Inferior parietal cortex (tissue), 1 donor: ENCODE data around the gene SPACA6.
"Not testable (repeated sequence)": the region's sequence is repeated elsewhere in the genome, so short reads cannot be mapped to it uniquely, and the experiment has no call there.

Experiments
- DNase-seq: peaks from one replicate; pipeline ENCODE4 v3.0.0-alpha.2; 2016; ENCODE audit errors: extremely low spot score

Gene SPACA6, protein sequence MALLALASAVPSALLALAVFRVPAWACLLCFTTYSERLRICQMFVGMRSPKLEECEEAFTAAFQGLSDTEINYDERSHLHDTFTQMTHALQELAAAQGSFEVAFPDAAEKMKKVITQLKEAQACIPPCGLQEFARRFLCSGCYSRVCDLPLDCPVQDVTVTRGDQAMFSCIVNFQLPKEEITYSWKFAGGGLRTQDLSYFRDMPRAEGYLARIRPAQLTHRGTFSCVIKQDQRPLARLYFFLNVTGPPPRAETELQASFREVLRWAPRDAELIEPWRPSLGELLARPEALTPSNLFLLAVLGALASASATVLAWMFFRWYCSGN

DNA sequence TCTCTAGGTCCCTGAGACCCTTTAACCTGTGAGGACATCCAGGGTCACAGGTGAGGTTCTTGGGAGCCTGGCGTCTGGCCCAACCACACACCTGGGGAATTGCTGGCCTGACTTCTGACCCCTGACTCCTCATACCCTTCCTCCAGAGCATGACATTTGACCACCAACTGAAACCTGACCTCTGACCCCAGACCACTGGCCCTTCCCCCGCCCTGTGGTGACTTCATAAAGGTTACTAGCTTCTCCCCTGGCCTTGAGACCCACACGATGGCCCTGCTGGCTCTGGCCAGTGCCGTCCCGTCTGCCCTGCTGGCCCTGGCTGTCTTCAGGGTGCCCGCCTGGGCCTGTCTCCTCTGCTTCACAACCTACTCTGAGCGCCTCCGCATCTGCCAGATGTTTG is at the start of gene SPACA6:
SPACA6 (plus strand) TSS at position 71 of the 400 bp plus-strand sequence; CDS start at position 268, 197 bp downstream.
- DNase-seq, result no peak

DNA sequence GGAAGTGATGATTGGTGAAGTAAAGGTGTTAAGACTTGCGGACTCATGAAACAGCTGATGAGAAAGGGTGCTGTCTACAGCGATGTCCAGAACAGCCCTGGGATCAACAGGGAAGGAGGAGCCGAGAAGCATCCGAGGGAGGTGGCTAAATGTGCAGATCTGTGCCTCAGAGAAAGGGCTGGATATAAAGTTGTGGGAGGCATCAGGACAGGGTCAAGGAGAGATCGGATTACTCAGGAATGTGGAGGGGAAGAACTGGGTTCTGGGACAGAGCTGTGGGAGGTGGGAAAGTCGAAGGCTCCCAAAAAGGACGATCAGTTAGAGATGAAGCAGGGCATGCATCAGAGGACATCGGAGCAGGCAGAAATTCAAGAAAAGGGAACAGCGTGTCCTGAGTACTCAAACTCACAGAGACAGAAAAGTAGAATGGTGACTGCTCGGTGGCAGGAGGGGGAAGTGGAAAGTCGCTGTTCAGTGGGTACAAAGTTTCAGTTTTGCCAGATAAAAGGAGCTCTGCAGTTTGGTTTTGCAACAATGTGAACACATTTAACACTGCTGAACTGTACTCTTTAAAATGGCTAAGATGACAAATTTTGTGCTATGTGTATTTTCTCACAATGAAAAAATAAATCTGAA is 48.4 kb upstream of the SPACA6 start:
- DNase-seq, result no peak

DNA sequence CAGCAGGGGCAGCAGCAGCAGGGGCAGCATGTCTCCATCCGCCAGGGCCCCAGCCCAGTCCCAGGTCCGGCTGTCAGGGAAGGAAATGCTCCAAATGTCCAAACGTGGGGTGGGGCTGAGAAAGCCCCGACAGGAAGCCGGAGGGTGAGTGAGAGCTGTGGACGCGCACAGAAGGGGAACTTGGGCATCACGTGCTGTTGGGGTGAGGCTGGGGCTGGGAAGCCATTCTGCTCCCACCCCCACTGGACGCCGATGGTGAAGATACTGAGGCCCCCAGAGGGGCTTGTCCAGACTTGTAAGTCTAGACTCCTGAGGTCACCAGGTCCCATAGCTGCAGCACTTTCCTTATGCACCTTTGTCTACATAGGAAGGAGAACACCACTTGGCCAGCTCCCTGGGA is 46.4 kb upstream of the SPACA6 start, which contains the start of gene SIGLEC14:
SIGLEC14 (minus strand) TSS at position 96 of the 400 bp plus-strand sequence; CDS start at position 30, 66 bp downstream.
- DNase-seq, result not testable (repeated sequence)

DNA sequence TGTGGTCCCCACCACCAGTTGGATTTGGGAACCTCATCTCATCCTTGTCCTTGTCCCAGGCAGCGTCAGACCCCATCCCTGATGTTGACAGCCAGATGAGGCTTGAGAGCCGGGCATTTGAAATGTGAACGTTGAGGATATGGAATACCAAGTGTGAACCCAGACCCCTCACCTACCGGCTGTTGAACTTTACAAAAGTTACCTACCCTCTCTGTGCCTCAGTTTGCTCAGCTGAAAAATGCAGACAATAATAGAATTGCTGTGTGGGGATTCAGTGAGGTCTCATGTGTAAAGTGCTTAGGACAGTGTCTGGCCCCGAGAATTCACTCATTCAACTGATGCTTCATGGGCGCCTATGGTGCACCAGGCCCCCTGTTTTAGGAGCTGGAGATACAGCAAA is 45.8 kb upstream of the SPACA6 start:
- DNase-seq, result no peak

DNA sequence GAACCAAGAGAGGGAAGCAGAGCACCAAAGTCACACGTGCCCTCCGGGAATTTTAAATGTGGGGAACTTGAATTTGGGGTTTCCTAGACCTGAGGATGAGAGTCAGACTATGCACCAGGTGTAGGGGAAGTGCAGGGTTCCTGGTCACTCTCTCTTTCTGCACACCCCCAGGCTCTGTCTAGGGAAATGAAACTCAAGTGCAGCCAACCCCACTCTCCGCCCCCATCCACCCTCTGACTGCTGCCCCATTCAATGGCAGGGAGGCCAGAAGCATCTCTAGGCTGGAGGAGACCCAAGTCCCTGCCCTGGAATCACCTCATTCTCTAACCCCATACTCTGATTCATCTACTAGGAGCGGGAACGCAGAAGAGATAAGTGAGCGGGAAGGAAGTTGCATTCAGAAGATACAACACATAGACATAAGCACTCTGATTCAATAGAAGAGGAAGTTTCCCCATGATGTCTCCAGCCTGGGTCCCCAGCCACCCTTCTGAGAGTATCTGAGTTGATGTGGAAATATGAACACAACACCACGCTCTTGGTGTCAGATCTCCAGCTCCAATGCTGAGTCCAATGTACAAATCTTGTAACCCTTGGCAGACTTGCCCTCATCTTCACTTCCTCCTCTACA is 41.8 kb upstream of the SPACA6 start:
- DNase-seq, result no peak

DNA sequence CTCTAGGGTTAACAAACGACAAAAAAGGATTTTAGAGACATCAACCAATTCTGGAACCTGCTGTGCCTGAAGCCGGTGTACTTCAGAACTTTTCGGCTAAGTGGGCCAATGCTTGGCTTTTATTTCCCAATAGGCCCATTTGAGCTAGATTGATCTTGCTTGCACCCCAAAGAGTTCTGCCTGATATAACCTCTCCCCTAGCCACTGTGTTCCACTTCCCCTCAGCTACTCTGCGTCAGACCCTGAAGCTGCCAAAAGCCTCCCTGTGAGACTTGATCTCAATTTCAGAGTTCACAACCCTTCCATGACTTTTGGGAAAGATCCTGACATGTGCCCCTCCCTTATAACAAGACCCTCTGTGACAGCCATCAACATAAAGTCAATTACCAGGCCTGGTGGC is 40.9 kb upstream of the SPACA6 start:
- DNase-seq, result no peak

DNA sequence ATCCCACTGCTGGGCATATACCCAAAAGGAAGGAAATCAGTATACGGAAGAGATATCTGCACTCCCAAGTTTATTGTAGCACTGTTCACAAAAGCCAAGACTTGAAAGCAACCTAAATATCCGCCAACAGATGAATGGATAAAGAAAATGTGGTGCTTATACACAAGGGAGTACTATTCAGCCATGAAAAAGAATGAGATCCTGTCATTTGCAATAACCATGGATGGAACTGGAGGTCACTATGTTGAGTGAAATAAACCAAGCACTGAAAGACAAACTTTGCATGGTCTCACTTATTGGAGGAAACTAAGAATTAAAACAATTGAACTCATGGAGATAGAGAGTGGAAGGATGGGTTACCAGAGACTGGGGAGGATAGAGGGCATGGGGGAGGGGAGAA is 40.0 kb upstream of the SPACA6 start:
- DNase-seq, result no peak

DNA sequence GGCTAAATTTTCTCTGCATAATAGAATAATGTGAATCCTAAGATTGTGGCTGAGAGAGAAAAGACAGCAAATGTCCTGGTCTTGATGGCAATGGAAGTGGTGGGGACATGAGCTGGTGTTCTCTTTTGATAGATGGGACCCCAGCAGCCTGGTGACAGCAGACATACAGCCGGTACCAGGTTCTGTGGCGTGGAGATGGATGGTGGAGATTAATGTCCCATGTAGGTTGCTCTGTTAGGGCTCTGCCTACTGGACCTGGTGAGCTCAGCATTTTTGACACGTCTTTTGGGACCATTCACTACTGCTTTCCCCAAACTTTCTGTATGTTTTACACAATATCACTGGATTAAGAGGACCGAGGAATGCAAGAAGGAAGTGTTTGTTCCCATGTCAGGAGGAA is 38.3 kb upstream of the SPACA6 start:
- no peak for DNase-seq

DNA sequence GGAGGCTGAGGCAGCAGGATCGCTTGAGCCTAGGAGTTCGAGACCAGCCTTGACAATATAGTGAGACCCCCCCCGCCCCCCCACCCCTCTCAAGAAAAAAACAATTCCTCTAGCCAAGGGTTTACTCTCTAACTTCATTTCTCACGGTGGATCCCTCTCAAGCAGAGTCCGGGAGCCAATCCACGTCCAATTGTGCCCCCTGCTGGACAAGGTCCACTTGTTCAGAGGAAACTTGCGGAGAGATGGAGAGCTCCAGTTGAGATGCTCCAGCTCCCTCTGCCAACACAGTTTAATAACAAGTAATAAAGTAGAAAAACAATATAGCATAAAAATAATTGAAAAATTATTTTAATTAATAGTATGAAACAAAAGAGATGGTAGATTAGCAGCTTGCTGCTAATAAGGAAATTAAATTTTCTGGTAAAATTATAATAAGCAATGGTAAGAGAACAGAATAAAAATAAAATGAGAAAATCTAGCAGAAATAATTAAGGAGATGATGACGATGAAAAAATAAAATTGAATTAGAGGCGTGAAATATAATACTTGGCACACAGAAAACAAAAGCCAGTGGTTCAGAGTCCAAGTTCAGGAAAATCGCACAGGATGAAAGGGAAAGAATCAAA is 32.0 kb upstream of the SPACA6 start:
- peak; percentile 93 for DNase-seq

DNA sequence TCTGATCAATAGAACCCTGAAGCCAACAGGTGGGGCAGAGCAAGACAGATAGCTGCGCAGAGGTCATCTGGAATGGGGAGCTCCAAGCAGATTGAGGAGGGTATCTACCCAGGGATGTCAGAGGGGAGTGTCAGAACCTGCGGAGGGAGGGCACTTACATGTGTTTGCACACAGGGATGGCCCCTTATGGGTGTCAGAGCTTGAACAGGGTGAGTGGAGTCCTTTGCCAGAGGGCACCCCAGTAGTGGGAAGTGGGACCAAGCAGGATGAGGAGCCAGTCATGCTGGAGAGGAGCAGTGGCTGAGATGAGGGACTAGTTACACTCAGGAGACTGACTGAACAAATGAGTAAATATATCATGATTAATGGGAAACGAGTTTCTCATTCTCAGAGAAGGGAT is 29.5 kb upstream of the SPACA6 start:
- no peak for DNase-seq

DNA sequence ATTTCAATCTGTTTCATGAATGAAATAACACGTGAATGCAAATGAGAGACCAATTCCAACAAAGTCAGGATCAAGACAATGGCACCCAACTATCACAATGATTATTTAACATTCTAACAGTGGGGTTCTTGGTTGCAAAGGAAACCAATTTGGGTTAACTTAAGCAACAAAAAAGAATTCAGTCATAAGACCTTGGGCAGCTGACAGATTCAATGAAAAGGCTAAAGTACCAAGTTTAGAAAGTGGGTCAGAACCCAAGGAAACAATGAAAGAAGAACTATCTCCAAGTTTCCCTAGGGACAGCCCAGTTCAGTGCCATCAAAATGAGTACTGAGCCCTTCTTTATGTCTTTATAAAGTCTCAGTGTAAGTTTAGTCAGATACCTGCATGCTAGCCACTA is 29.0 kb upstream of the SPACA6 start:
- DNase-seq, result peak; percentile 10

DNA sequence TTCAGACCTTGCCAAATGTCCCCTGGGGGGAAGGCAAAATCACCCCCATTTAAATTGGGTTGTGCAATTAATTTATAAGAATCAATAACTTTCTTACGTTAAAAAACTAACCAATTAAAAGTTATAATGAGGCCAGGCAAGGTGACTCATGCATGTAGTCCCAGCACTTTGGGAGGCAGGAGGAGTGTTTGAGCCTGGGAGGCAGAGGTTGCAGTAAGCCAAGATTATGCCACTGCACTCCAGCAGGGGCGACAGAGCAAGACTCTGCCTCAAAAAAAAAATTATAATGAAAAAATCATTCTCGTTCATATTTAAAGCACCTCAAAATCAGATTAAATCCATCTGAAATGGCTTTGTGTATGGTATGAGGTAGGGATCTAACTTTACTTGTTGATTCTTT is 28.1 kb upstream of the SPACA6 start:
- no peak for DNase-seq

DNA sequence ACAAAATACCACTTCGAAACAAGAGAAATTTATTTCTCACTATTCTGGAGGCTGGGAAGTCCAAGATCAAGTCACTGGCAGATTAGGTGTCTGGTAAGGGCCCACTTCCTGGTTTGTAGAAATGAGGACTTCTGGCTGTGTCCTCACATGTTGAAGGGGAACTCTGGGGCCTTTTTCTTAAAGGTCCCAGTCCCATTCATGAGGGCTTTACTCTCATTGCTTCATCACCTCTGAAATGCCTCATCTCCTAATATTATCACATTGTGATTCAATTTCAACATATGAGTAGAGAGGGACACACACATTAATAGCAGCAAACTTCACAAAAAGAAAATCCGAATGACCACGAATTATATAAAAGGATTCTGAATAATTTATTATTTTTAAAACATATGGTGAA is 24.9 kb upstream of the SPACA6 start:
- DNase-seq, result no peak

DNA sequence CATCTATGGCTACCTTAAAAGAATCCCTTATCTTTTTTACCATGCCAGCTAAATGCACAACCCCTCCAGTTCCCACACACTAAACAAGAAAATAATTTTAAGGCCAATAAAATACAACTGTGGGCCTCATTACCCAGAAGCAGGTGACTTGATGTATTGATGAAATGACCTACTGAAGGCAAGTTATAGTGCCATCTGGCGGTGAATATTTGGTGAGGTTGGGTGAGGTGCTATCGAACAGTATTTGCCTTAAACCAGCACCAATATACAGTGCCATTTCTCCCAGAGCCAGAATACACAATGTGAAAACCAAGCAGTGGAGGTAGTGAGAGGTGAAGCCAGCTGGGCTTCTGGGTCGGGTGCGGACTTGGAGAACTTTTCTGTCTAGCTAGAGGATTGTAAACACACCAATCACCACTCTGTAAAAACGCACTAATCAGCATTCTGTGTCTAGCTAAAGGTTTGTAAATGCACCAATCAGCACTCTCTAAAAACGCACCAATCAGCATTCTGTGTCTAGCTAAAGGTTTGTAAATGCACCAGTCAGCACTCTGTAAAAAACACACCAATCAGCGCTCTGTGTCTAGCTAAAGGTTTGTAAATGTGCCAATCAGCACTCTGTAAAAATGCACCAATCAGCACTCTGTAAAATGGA is 17.1 kb upstream of the SPACA6 start:
- DNase-seq, result not testable (repeated sequence)

DNA sequence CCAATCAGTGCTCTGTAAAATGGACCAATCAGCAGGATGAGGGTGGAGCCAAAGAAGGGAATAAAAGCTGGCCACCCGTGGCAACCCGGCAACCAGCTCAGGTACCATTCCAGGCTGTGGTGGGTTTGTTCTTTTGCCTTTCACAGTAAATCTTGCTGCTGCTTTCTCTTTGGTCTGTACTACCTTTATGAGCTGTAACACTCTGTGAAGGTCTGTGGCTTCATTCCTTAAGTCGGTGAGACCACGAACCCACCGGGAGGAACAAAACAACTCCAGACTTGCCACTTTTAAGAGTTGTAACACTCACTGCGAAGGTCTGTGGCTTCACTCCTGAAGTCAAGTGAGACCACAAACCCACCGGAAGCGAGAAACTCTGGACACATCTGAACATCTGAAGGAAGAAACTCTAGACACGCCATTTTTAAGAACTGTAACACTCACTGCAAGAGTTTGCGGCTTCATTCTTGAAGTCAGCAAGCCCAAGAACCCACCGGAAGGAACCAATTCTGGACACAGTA is 16.5 kb upstream of the SPACA6 start:
- DNase-seq, result no peak

DNA sequence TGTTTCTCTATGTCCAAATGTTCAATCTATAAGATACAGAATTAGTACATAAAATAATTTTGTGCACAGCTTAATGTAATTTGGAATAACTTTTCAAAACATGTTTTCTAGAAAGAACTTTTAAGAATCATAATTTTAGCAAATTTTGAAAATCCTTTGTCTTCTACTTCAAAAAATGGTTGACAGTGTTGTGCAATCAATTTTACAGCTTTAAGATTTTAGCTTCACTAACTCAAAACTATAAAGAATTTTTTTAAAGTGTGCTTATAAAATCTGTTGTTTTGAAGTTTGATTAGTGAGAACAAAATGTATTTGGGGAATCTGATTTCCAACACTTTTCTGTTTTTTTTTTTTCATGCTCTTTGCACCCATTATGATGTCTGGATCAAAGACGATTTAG is 12.7 kb upstream of the SPACA6 start:
- DNase-seq, result no peak

DNA sequence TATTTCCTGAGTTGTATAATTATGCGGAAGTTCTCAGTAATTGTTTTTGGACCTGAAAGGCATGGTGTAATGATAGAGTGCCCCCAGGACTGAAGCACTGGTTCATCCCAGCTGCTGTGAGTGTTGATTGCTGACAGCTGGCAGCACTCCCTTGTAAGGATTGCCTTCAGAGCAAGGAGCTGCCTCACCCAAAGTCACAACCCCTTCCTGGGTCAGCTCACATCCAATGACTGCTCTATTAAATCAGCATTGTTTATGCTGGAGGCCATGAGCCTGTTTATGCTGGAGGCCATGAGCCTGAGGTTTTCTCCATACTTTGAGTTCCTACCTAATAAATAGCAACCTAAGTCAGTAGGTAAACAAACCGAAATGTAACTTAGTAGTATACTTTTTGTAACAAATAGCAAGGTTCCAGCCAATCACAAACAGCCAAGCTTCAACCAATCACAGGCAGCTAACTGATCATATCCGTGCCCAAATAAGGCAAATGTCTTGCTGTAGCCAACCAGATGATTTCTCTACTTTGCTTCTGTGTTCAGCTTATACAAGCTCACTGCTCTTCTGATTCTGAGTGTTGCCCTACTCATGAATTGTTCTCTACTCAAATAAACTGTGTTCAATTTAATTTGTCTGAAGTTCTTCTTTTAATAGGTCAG is 11.7 kb upstream of the SPACA6 start:
- no peak for DNase-seq

DNA sequence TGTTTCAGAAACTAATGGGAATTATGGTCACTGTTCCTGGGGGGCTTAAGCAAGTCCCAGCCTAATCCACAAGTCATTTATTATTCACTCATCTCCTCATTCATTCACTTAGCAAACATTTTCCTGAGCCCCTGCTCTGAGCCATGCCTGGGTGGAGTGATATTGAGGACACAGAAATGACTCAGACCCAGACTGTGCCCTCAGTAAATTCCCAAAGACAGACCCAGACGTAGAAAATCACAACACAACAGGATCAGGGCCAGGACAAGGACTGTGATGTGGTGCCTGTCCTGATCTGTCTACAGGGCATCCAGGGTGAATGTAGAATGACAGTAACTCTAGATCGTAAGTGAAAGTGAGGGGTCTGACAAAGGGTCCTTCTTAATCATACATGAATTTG is 7.0 kb upstream of the SPACA6 start:
- no peak for DNase-seq

DNA sequence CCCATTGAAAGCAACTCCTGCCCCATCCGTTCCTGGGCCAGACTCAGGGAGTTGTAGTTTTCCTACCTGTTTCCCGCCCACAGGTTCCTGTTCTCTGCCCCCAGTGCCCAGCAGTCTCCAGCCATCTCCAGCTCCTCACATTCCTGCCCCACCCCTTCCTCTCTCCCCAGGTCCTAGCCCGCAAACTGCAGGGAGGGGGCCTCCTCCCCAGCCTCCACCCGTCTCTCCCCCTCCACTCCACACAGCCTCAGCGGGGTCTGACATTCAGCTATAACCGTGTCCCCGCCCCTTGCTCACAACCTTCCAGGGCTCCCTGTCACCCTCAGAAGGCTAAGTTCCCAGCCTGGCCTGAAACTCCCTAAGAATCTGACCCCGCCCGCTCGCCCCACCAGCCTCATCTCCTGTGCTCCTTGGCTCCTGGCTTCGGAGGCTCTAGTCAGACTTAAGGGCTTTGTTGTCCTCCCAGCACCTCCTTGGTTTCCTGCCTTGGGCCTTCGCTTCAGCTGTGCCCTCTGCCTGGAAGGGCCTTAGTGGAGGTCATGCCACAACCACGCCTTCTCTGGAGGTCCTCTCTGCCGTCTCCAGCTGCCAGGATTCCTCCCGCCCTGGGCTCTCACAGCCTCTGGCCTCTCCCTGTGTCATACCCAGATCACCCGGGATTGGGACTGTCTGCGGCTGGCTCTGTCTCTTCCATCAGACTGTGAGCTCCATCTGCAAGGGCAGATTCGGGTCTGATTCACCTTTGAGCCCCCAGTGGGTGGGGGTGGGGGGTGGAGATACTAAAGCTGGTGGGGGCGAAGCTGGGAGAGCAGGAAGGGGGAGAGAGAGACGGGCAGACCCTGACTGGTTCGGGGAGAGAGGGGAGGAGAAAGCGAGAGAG is 5.1 kb upstream of the SPACA6 start:
- DNase-seq, result peak; percentile 29
